Peyer's patch (tissue), 4 donors: ENCODE data around the gene DACT3. TPM values are rescaled to one million over a fixed set of nuclear protein-coding genes. Genes with fewer than 3 reads are reported as not detected.

Experiments used
- DNase-seq, 3 donors: peaks; one replicate each; pipeline ENCODE4 v3.0.0-alpha.2; 2017 to 2019
- H3K27ac ChIP-seq, 4 donors: fragments of 200-600 bp; sonication (generic); one replicate each; pipeline ENCODE4 v1.5.1; 2016 to 2019
- H3K27me3 ChIP-seq, 2 donors: fragments of 200-600 bp; sonication (generic); one replicate each; pipeline ENCODE4 v1.5.1; 2019
- H3K36me3 ChIP-seq, 3 donors: fragments of 200-600 bp; sonication (generic); one replicate each; pipeline ENCODE4 v1.5.1; 2016 to 2019
- H3K4me1 ChIP-seq, 4 donors: fragments of 200-600 bp; sonication (generic); one replicate each; pipeline ENCODE4 v1.5.1; 2016 to 2019
- H3K4me3 ChIP-seq, 4 donors: fragments of 200-600 bp; sonication (generic); 1 replicate in 3 of 4; 2 replicates in 1 of 4; pipeline ENCODE4 v1.5.1; 2016 to 2019; ENCODE audit warnings: mild to moderate bottlenecking in 1 of 4
- H3K9me3 ChIP-seq, 4 donors: fragments of 200-600 bp; sonication (generic); one replicate each; pipeline ENCODE4 v1.5.1; 2016 to 2019; ENCODE audit warnings: mild to moderate bottlenecking in 1 of 4
- CTCF ChIP-seq, 6 experiments: fragments of 450-650 bp in 4 of 6; fragments of 200-600 bp in 2 of 6; sonication (generic) in 1 of 6; IDR thresholded peaks; one replicate each; pipeline ENCODE4 v1.5.1; 2017 to 2019; ENCODE audit warnings: antibody characterized with exemption in 6 of 6, mild to moderate bottlenecking in 3 of 6, moderate library complexity in 1 of 6
- POLR2A ChIP-seq, 2 donors: fragments of 450-650 bp; IDR thresholded peaks; one replicate each; pipeline ENCODE4 v1.5.1; 2017; ENCODE audit warnings: antibody characterized with exemption in 2 of 2, mild to moderate bottlenecking in 2 of 2, moderate library complexity in 2 of 2
- total RNA-seq, 4 donors: library from RNA; depleted of rRNA; stranded (reverse); fragments of >200 nt; gene quantifications; one replicate each; pipeline ENCODE4 v1.1.0, GENCODE V29; 2016

DACT3 gene
- total RNA-seq, 4 donors from 2014 or later = 0.53 to 2.3 (median 1.4) TPM

- Histone ChIP-seq H3K27me3 (peaks cover 0 to 5% of the 10 kb centered on the region in 2 donors), H3K36me3 (no peaks in the 10 kb centered on the region), H3K4me3 (no peak overlapping the region), H3K4me1 (peaks cover 0 to 8% (median 0%) of the 10 kb centered on the region in 4 donors), H3K27ac (no peak overlapping the region), H3K9me3 (no peaks in the 10 kb centered on the region)
- DNase-seq = no peak
- TF ChIP-seq POLR2A (IDR thresholded peaks at IDR 0.05) = no peak
- no peak for TF ChIP-seq CTCF (IDR thresholded peaks at IDR 0.05)
Observed at GRCh38 chr19:46646402-46646801, 14.6 kb downstream of the DACT3 start.

GRCh38 chr19:46644720-46645119, 16.3 kb downstream of the DACT3 start:
- H3K27ac ChIP-seq = no peak overlapping the region

GRCh38 chr19:46640656-46641055, 20.3 kb downstream of the DACT3 start:
- DNase-seq = no peak
- Histone ChIP-seq H3K4me1 (peaks cover 0 to 33% (median 16%) of the 10 kb centered on the region in 4 donors), H3K9me3 (no peaks in the 10 kb centered on the region), H3K36me3 (no peaks in the 10 kb centered on the region), H3K27ac (no peak overlapping the region), H3K27me3 (no peaks in the 10 kb centered on the region), H3K4me3 (no peak overlapping the region)
- TF ChIP-seq POLR2A (IDR thresholded peaks at IDR 0.05) (no peak), CTCF (IDR thresholded peaks at IDR 0.05) (no peak)

More at GRCh38 chr19:46644720-46645119, 16.3 kb downstream of the DACT3 start:
- TF ChIP-seq POLR2A (IDR thresholded peaks at IDR 0.05) (no peak), CTCF (IDR thresholded peaks at IDR 0.05) (no peak)
- no peak for DNase-seq
- no peaks in the 10 kb centered on the region for H3K9me3 ChIP-seq
- H3K4me3 ChIP-seq = no peak overlapping the region
- H3K4me1 ChIP-seq = peaks cover 0 to 11% (median 1%) of the 10 kb centered on the region in 4 donors
- H3K27me3 ChIP-seq = peaks cover 0 to under 1% of the 10 kb centered on the region in 2 donors
- H3K36me3 ChIP-seq = no peaks in the 10 kb centered on the region

- Histone ChIP-seq H3K36me3 (no peaks in the 10 kb centered on the region), H3K4me1 (peaks cover 0 to 31% (median 18%) of the 10 kb centered on the region in 4 donors), H3K27ac (peak overlapping the region; percentile 3 to 80 (median 74)), H3K4me3 (peak overlapping the region; percentile 16 to 46 (median 39)), H3K9me3 (no peaks in the 10 kb centered on the region), H3K27me3 (peaks cover 0 to 6% of the 10 kb centered on the region in 2 donors)
- TF ChIP-seq POLR2A (IDR thresholded peaks at IDR 0.05) (no peak), CTCF (IDR thresholded peaks at IDR 0.05) (no peak)
- no peak for DNase-seq
Observed at GRCh38 chr19:46639358-46640182, 21.4 kb downstream of the DACT3 start.

- no peak overlapping the region for H3K4me3 ChIP-seq
- no peak for DNase-seq
- H3K9me3 ChIP-seq = no peaks in the 10 kb centered on the region
- no peaks in the 10 kb centered on the region for H3K36me3 ChIP-seq
- H3K4me1 ChIP-seq = peaks cover 4 to 45% (median 30%) of the 10 kb centered on the region in 4 donors
- peaks cover 0 to 10% of the 10 kb centered on the region in 2 donors for H3K27me3 ChIP-seq
- H3K27ac ChIP-seq = no peak overlapping the region
- TF ChIP-seq POLR2A (IDR thresholded peaks at IDR 0.05) (no peak), CTCF (IDR thresholded peaks at IDR 0.05) (no peak)
Observed at GRCh38 chr19:46637224-46637623, 23.8 kb downstream of the DACT3 start.
